ENCODE measurements around the gene VCY1B. TPM values are rescaled to one million over a fixed set of nuclear protein-coding genes. Genes with fewer than 3 reads are reported as not detected.
"Not testable (repeated sequence)": the region's sequence is repeated elsewhere in the genome, so short reads cannot be mapped to it uniquely, and the experiment has no call there.

VCY1B gene
- not detected for total RNA-seq
- not detected for polyA plus RNA-seq

DNA sequence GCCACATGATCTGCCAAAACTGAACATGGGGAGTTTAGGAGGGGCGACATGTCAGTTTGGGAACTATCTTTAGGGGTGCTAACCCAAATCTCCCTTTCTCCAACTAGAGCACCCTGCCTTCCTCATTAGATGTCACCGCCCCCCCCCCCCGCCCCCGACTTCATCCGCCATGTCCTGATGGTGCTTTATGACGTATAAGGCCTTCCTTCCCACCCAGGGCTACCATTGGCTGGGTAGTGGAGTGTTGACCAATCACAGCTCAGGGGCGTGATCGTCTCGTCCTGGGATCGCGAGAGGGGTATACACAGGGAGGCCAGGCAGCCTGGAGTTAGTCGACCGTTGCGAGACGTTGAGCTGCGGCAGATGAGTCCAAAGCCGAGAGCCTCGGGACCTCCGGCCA, at the start of gene VCY1B:
Gene VCY1B, plus strand, starts transcription at position 301 of the 400 bp plus-strand sequence. Its CDS starts 63 bp downstream, at position 364.
- H3K4me1 ChIP-seq (ENCODE audit: control insufficient read depth in 4 of 4, insufficient read depth in 4 of 4, low read length in 3 of 4); H3K9ac ChIP-seq (ENCODE audit: low read depth in 1 of 2, low read length in 2 of 2); H3K27ac ChIP-seq (ENCODE audit: low read depth in 1 of 2, low read length in 2 of 2); DNase-seq (ENCODE audit: low spot score); H3K27me3 ChIP-seq (ENCODE audit: control insufficient read depth in 4 of 4, insufficient read depth in 4 of 4, low read length in 3 of 4); H3K36me3 ChIP-seq (ENCODE audit: control insufficient read depth in 4 of 4, insufficient read depth in 3 of 4, low read depth in 1 of 4, low read length in 3 of 4); H3K9me3 ChIP-seq (ENCODE audit: control insufficient read depth in 4 of 4, low read length in 3 of 4); H3K4me3 ChIP-seq (ENCODE audit: low read depth in 1 of 3, low read length in 3 of 3): not testable (repeated sequence)
- WGBS, result no CpG with 5 or more reads among the region's 19 CpGs

DNA sequence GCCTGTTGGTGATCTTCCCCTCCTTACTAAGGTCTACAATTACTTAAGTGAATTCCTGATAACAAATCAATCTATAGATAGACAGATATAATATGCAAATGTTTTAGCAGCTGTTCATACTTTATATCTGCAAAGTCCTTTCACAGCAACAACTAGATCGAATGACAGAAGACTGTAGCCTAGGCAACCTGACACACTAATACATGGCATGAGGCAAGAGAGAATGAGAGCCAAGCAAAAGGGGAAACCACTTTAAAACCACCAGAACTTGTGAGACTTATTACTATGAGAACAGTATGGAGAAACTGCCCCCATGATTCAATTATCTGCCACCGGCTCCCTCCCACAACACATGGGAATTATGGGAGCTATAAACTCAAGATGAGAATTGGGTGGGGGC, 44.1 kb upstream of the VCY1B start:
- not testable (repeated sequence) for H3K36me3 ChIP-seq (ENCODE audit: control insufficient read depth in 4 of 4, insufficient read depth in 3 of 4, low read depth in 1 of 4, low read length in 3 of 4); H3K4me1 ChIP-seq (ENCODE audit: control insufficient read depth in 4 of 4, insufficient read depth in 4 of 4, low read length in 3 of 4); H3K9me3 ChIP-seq (ENCODE audit: control insufficient read depth in 4 of 4, low read length in 3 of 4); H3K27ac ChIP-seq (ENCODE audit: low read depth in 1 of 2, low read length in 2 of 2); DNase-seq (ENCODE audit: low spot score); H3K27me3 ChIP-seq (ENCODE audit: control insufficient read depth in 4 of 4, insufficient read depth in 4 of 4, low read length in 3 of 4); H3K9ac ChIP-seq (ENCODE audit: low read depth in 1 of 2, low read length in 2 of 2); H3K4me3 ChIP-seq (ENCODE audit: low read depth in 1 of 3, low read length in 3 of 3)
- no CpG with 5 or more reads among the region's 2 CpGs for WGBS

DNA sequence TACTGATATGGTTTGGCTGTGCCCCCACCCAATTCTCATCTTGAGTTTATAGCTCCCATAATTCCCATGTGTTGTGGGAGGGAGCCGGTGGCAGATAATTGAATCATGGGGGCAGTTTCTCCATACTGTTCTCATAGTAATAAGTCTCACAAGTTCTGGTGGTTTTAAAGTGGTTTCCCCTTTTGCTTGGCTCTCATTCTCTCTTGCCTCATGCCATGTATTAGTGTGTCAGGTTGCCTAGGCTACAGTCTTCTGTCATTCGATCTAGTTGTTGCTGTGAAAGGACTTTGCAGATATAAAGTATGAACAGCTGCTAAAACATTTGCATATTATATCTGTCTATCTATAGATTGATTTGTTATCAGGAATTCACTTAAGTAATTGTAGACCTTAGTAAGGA, 25.6 kb upstream of the VCY1B start:
- H3K4me1 ChIP-seq (ENCODE audit: control insufficient read depth in 4 of 4, insufficient read depth in 4 of 4, low read length in 3 of 4); H3K9me3 ChIP-seq (ENCODE audit: control insufficient read depth in 4 of 4, low read length in 3 of 4); H3K9ac ChIP-seq (ENCODE audit: low read depth in 1 of 2, low read length in 2 of 2); H3K4me3 ChIP-seq (ENCODE audit: low read depth in 1 of 3, low read length in 3 of 3); H3K36me3 ChIP-seq (ENCODE audit: control insufficient read depth in 4 of 4, insufficient read depth in 3 of 4, low read depth in 1 of 4, low read length in 3 of 4); DNase-seq (ENCODE audit: low spot score); H3K27ac ChIP-seq (ENCODE audit: low read depth in 1 of 2, low read length in 2 of 2); H3K27me3 ChIP-seq (ENCODE audit: control insufficient read depth in 4 of 4, insufficient read depth in 4 of 4, low read length in 3 of 4): not testable (repeated sequence)
- no CpG with 5 or more reads among the region's 2 CpGs for WGBS

DNA sequence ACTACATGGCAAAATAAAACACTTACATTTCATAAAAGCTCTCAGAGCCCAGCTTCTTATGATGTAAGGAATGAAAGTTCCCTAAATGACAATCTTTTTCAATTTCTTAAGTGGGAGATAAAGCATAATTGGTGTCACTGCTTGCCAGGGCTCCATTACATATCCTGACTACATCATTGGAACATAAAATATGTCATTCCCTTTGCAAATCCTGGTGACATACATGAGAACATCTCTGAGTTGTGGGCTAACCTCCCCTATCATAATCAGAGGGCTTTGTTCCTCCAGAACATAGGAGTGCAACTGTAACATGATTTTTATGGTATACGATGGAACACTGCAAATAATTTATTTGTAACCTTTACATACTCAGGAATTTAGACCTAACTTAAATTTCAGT, 29.9 kb downstream of the VCY1B start:
- no peaks in the 10 kb centered on the region for H3K36me3 ChIP-seq (ENCODE audit: control insufficient read depth in 4 of 4, insufficient read depth in 3 of 4, low read depth in 1 of 4, low read length in 3 of 4)
- 84% methylated on average over 1 of the region's 1 CpG for WGBS
- no peaks in the 10 kb centered on the region for H3K27me3 ChIP-seq (ENCODE audit: control insufficient read depth in 4 of 4, insufficient read depth in 4 of 4, low read length in 3 of 4)
- H3K9me3 ChIP-seq (ENCODE audit: control insufficient read depth in 4 of 4, low read length in 3 of 4), result no peaks in the 10 kb centered on the region
- no peak for DNase-seq (ENCODE audit: low spot score)
- TF ChIP-seq EGR1 (IDR thresholded peaks at IDR 0.05; ENCODE audit: low read depth in 2 of 2) (no peak), HNF4G (IDR thresholded peaks at IDR 0.05) (no peak), GABPA (IDR thresholded peaks at IDR 0.05 in 1 of 2, conservative IDR thresholded peaks at IDR 0.05 in 1 of 2) (no peak), FOXA2 (IDR thresholded peaks at IDR 0.05) (no peak), SP1 (IDR thresholded peaks at IDR 0.05) (no peak), RXRA (IDR thresholded peaks at IDR 0.05) (no peak), JUND (IDR thresholded peaks at IDR 0.05) (no peak), YY1 (IDR thresholded peaks at IDR 0.05) (no peak), FOXA1 (IDR thresholded peaks at IDR 0.05) (no peak), RAD21 (IDR thresholded peaks at IDR 0.05) (no peak)
- TF ChIP-seq, protein P1, sequence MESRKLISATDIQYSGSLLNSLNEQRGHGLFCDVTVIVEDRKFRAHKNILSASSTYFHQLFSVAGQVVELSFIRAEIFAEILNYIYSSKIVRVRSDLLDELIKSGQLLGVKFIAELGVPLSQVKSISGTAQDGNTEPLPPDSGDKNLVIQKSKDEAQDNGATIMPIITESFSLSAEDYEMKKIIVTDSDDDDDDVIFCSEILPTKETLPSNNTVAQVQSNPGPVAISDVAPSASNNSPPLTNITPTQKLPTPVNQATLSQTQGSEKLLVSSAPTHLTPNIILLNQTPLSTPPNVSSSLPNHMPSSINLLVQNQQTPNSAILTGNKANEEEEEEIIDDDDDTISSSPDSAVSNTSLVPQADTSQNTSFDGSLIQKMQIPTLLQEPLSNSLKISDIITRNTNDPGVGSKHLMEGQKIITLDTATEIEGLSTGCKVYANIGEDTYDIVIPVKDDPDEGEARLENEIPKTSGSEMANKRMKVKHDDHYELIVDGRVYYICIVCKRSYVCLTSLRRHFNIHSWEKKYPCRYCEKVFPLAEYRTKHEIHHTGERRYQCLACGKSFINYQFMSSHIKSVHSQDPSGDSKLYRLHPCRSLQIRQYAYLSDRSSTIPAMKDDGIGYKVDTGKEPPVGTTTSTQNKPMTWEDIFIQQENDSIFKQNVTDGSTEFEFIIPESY (IDR thresholded peaks at IDR 0.05), result no peak
- TF ChIP-seq, protein P2, sequence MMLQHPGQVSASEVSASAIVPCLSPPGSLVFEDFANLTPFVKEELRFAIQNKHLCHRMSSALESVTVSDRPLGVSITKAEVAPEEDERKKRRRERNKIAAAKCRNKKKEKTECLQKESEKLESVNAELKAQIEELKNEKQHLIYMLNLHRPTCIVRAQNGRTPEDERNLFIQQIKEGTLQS (IDR thresholded peaks at IDR 0.05), result no peak
- TF ChIP-seq, protein P3, sequence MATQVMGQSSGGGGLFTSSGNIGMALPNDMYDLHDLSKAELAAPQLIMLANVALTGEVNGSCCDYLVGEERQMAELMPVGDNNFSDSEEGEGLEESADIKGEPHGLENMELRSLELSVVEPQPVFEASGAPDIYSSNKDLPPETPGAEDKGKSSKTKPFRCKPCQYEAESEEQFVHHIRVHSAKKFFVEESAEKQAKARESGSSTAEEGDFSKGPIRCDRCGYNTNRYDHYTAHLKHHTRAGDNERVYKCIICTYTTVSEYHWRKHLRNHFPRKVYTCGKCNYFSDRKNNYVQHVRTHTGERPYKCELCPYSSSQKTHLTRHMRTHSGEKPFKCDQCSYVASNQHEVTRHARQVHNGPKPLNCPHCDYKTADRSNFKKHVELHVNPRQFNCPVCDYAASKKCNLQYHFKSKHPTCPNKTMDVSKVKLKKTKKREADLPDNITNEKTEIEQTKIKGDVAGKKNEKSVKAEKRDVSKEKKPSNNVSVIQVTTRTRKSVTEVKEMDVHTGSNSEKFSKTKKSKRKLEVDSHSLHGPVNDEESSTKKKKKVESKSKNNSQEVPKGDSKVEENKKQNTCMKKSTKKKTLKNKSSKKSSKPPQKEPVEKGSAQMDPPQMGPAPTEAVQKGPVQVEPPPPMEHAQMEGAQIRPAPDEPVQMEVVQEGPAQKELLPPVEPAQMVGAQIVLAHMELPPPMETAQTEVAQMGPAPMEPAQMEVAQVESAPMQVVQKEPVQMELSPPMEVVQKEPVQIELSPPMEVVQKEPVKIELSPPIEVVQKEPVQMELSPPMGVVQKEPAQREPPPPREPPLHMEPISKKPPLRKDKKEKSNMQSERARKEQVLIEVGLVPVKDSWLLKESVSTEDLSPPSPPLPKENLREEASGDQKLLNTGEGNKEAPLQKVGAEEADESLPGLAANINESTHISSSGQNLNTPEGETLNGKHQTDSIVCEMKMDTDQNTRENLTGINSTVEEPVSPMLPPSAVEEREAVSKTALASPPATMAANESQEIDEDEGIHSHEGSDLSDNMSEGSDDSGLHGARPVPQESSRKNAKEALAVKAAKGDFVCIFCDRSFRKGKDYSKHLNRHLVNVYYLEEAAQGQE (IDR thresholded peaks at IDR 0.05), result no peak
- TF ChIP-seq, protein P4, sequence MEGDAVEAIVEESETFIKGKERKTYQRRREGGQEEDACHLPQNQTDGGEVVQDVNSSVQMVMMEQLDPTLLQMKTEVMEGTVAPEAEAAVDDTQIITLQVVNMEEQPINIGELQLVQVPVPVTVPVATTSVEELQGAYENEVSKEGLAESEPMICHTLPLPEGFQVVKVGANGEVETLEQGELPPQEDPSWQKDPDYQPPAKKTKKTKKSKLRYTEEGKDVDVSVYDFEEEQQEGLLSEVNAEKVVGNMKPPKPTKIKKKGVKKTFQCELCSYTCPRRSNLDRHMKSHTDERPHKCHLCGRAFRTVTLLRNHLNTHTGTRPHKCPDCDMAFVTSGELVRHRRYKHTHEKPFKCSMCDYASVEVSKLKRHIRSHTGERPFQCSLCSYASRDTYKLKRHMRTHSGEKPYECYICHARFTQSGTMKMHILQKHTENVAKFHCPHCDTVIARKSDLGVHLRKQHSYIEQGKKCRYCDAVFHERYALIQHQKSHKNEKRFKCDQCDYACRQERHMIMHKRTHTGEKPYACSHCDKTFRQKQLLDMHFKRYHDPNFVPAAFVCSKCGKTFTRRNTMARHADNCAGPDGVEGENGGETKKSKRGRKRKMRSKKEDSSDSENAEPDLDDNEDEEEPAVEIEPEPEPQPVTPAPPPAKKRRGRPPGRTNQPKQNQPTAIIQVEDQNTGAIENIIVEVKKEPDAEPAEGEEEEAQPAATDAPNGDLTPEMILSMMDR (IDR thresholded peaks at IDR 0.05; ENCODE audit: low read depth, low read length, missing input control), result no peak
- TF ChIP-seq, protein P5, sequence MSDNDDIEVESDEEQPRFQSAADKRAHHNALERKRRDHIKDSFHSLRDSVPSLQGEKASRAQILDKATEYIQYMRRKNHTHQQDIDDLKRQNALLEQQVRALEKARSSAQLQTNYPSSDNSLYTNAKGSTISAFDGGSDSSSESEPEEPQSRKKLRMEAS (IDR thresholded peaks at IDR 0.05), result no peak
- no peak overlapping the region for H3K27ac ChIP-seq (ENCODE audit: low read depth in 1 of 2, low read length in 2 of 2)
- H3K4me1 ChIP-seq (ENCODE audit: control insufficient read depth in 4 of 4, insufficient read depth in 4 of 4, low read length in 3 of 4), result no peaks in the 10 kb centered on the region
- no peak overlapping the region for H3K9ac ChIP-seq (ENCODE audit: low read depth in 1 of 2, low read length in 2 of 2)
- no peak overlapping the region for H3K4me3 ChIP-seq (ENCODE audit: low read depth in 1 of 3, low read length in 3 of 3)
